HG02610 (cell line): ENCODE data around the gene SLC35G6.
"Not testable (repeated sequence)": the region's sequence is repeated elsewhere in the genome, so short reads cannot be mapped to it uniquely, and the experiment has no call there.

Experiments used
- ATAC-seq: cut with Tn5 transposase; IDR thresholded peaks from one replicate; pipeline ENCODE4 v1.9.1; 2021; ENCODE audit warnings: mild to moderate bottlenecking, moderate library complexity; ENCODE audit not compliant: unreplicated experiment

Gene SLC35G6

DNA sequence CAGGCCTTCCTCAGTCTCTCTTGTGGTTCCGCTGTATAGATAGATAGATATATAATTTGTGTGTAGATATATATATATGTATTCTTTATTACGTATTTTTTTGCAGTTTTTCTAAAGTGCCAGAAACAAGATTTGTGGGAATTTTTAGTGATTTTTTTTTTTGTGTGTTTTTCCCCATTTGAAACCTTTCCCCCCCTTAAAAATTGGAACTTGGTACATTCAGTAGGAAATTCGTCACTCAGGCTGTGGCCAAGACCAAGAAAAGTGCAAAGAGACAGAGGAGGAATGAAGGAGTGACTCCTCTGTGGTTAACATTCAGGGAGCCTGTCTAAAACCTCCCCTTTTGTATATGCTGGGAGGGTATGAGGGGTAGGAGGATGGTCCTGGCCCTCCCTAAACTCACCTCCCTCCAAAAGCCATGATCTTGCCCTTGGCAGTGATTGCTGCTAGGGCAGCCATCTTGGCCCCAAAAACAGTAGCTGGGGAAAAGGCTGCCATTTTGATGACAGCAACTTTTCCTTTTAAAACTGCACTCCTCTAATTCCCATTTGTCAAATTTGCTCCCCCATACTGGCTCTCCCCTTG lies 21.2 kb upstream of the SLC35G6 start:
- ATAC-seq = no peak

GRCh38 chr17:7460850-7461660 lies 20.2 kb upstream of the SLC35G6 start:
- no peak for ATAC-seq

- no peak for ATAC-seq
Measured at GRCh38 chr17:7462474-7463371, 18.5 kb upstream of the SLC35G6 start.

- ATAC-seq = no peak
Measured at GRCh38 chr17:7463372-7463846, 17.8 kb upstream of the SLC35G6 start.

- ATAC-seq = no peak
Measured at GRCh38 chr17:7464081-7464480, 17.2 kb upstream of the SLC35G6 start.

GRCh38 chr17:7465597-7466275 lies 15.5 kb upstream of the SLC35G6 start:
- ATAC-seq = no peak

DNA sequence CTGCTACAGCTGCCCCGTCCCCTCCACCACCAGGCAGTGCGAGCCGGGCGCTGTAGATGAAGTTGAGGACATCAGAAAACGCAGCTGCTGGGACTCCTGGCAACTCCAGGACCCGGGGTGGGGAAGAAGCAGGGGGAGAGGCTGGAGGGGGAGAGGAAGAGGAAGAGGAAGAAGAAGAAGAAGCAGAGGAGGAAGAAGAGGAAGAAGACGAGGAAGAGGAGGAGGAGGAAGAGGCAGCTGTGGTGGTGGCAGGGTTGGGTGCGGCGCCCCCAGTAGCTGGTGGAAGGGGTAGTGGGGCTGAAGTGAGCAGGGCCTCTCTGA lies 15.0 kb upstream of the SLC35G6 start:
- no peak for ATAC-seq

- ATAC-seq = no peak
Measured at GRCh38 chr17:7466639-7467341, 14.5 kb upstream of the SLC35G6 start.

DNA sequence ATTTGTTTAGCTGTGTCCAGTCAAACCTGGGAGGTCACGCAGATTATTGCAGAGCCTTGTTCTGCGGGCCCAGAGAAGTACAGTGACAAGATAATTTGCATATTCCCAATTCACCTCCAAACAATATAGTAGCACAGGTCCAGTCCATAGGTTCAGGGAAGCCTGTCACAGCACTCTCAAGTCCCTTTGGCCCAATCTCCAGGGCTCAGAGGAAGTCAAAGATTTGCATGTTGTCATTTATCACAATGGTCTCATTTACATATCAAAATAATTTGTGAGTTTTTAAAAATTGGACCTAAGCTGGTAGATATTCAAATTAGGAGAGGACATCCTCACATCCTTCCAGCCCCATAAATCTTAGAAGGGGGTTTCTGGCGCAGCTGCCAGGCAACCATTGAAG lies 13.7 kb upstream of the SLC35G6 start:
- no peak for ATAC-seq

- no peak for ATAC-seq
Measured at GRCh38 chr17:7468290-7468689, 13.0 kb upstream of the SLC35G6 start.

DNA sequence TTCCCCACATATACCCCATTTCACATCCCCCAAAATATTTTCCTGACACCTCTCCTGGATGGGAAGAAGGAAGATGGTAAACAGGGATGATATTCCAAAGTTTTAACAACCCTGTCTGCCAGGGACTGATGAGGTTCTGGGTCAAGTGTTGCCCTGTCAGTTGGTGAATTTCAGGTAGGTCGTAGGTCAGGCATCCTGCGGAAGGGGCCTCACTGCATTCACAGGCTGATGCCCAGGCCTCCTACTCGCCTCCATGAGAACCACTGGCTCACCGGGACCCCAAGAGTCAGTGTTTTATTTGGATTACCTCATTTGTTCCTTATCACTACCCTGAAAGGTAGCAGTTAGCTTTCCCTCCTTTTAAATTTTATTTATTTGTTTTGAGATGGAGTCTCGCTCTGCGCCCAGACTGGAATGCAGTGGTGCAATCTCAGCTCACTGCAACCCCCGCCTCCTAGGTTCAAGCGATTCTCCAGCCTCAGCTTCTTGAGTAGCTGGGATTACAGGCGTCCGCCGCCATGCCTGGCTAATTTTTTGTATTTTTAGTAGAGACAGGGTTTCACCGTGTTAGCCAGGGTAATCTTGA lies 12.3 kb upstream of the SLC35G6 start:
- ATAC-seq = no peak

DNA sequence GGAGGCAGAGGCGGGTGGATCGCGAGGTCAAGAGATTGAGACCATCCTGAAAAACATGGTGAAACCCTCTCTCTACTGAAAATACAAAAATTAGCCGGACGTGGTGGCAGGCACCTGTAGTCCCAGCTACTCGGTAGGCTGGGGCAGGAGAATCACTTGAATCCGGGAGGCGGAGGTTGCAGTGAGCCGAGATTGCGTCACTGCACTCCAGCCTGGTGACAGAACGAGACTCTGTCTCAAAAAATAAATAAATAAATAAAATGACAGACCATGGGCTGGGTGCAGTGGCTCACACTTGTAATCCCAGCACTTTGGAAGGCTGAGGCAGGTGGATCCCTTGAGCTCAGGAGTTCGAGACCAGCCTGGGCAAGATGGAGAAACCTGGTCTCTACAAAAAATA lies 11.4 kb upstream of the SLC35G6 start:
- ATAC-seq = not testable (repeated sequence)

DNA sequence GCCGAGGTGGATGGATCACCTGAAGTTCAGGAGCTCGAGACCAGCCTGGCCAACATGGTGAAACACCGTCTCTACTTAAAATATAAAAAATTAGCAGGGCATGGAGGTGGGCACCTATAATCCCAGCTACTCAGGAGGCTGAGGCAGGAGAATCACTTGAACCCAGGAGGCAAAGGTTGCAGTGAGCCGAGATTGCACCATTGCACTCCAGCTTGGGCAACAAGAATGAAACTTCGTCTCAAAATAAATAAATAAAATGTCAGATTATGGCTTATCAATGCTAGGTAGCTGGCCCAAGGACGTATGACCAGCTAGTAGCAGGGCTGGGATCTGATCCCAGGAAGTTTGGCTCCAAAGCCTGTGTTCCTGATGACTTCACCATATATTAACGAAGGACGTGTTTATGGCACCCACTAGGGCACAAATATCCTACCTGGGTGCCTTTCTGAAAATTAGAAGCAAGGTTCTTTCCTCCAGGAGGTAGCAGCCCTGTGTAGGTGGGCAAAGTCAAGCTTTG lies 10.7 kb upstream of the SLC35G6 start:
- not testable (repeated sequence) for ATAC-seq

DNA sequence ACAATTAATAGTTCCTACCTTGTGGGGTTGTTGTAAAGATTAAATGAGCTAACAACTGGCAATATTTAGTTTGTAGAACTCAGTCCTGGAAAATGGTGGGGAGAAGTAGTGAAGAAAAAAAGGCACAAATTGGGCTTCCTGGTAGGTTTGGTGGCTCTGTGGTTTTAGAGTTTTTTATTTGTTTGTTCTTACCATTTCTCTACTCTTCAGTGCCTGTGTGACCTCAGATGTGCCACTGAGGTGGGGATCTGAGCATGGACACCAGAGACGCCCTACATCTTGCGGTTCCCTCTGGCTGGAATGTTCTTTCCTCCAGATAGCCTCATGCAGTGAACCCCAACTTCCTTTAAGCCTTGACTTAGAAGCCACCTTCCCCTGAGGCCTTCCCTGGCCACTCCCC lies 9.5 kb upstream of the SLC35G6 start:
- no peak for ATAC-seq

- ATAC-seq = not testable (repeated sequence)
Measured at GRCh38 chr17:7474767-7475166, 6.5 kb upstream of the SLC35G6 start.

DNA sequence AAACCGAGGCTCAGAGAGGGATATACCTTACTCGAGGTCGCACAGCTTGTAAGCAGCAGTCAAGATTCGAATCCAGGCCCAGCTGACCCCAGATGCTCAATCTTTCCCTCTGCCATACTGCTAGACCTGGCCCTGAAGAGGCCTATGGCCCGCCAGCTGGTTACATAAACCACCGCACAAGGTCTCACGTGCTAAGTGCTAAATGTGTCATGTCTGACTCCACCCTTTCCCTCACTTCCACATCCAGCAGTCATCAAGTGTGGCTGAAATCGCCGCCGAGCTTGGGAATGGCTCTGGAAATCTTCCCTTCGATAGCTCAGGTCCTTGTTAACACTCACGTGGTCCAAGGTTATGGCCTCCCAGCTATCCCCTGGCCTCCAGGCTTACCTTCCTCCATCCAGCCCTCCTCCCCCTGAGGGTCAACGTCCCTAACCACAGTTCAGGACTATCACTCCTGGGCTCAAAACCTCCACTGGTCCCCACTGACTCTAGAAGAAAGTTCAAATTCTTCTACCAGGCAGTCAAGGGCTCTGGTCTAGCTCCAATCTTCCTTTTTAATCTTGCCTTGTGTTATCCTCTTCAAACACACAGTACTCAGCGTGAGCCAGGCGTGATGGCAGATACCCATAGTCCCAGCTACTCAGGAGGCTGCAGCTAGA lies 5.4 kb upstream of the SLC35G6 start:
- no peak for ATAC-seq

DNA sequence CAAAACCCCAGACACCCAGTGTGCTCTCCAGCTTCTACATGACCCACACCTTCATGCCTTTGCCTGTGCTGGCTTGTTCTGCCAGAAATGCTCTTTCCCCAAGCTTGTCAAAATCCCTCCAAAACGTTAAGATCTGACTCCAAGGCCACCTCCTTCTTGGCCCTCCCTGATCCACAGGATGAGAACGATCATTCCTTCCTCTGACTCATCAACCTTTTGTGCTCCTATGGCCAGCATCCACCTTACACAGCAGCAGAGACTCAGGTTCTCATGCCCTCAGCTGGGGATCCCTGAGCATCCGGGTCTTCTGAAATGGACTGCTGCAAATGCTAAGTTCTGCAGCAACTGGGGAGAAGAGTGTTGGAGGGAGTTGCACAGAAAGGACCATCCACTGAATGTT lies 4.8 kb upstream of the SLC35G6 start:
- no peak for ATAC-seq

DNA sequence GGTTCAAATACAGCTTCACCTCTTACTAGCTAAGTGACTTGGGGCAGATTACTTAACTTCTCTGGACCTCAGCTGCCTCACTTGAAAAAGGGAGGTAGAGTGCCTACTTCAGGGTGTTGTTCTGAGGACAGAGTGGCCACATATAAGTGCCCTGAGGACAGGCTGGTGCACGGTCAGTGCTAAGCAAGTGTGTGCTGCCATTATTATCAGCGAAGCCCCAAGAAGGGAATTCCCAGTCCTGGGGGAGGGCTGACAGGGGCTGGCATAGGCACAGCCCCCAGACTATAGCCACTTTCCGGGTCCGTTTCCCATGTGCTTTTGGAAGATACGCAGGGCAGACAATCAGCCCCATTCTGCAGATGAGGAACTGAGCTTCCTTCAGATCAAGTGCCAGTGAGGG lies 4.3 kb upstream of the SLC35G6 start:
- ATAC-seq = no peak
